Activated CD4-positive, alpha-beta T cell treated with anti-CD3 and anti-CD28 coated beads, Interleukin-2, amount 50 U/mL, for 4 hours (primary cell): Measurements from ENCODE around the gene TNFRSF19.
"Not testable (repeated sequence)": the region's sequence is repeated elsewhere in the genome, so short reads cannot be mapped to it uniquely, and the experiment has no call there.

Experiments used
- DNase-seq, 2 experiments: peaks; one replicate each; pipeline ENCODE4 v3.0.0-alpha.2; 2020

TNFRSF19 gene, protein sequence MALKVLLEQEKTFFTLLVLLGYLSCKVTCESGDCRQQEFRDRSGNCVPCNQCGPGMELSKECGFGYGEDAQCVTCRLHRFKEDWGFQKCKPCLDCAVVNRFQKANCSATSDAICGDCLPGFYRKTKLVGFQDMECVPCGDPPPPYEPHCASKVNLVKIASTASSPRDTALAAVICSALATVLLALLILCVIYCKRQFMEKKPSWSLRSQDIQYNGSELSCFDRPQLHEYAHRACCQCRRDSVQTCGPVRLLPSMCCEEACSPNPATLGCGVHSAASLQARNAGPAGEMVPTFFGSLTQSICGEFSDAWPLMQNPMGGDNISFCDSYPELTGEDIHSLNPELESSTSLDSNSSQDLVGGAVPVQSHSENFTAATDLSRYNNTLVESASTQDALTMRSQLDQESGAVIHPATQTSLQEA

DNA sequence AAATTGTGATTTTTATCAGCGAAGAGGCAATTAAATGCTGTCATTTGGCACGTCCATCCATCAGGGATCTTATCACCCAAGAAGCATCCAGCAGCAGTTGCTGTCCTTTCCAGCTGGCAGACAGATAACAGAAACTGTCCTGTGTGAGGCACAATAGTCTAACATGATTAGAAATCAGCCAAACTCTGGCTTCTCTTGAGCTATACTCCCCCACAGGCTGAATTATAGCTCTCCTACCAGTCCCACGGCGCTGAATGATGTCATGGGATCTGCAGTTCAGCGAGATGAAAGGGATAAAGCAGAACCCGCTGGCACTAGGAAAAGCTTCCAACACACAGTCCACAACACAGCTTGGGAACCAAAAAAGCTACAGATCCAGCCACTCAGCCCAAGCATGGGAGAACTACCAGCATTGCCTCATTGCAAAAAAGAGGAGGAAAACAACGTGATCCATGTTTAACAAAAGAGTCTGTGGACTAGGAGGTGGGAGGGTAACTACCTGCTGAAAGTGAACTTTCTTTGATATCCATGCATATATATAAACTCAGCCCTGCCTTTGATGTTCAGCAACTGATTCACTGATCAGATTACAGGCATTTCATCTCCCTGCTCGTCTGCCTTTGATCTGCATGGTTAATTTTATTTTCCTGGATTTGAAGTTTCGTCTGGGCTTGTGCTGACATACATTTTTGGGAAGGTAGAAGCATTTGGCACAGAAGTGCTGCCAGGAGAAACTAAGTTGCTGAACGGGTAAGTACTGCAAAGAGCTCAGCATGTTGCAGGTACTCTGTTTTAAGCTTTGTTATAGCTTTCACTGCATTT, at the start of gene TNFRSF19:
Gene TNFRSF19, plus strand, starts transcription at position 314 of the 822 bp plus-strand sequence. CDS start 19,772 bp downstream, outside the sequence.
- DNase-seq = no peak

DNA sequence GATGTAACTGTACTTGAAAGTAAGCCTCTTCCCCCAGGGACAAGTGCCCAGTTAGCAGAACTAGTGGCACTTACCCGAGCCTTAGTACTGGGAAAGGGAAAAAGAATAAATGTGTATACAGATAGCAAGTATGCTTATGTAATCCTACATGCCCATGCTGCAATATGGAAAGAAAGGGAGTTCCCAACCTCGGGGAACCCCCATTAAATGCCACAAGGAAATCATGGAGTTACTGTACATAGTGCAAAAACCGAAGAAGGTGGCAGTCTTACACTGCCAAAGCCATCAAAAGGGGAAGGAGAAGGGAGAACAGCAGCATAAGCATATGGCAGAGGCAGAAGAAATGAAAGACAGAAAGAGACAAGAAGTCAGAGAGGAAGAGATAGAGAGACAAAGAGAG, 40.3 kb upstream of the TNFRSF19 start:
- not testable (repeated sequence) for DNase-seq

GRCh38 chr13:23531446-23531845, 38.8 kb upstream of the TNFRSF19 start:
- no peak for DNase-seq

DNA sequence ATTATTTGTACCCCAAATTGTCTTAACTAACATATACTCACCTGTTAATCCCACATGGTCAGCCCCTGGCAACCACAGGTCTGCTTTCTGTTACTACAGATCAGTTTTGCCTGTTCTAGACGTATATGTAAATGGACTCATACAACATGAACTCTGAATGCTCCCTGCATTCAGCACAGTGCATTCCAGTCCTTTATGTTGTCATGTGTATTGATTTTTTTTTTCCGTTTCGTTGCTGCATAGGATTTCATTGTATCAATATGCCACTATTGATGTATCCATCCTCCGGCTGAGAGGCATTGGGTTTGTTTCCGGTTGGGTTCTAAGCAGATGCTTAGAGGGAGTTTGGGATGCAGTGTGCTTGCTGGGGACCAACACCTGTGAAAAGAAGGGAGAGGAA, 36.1 kb upstream of the TNFRSF19 start:
- DNase-seq = no peak

DNA sequence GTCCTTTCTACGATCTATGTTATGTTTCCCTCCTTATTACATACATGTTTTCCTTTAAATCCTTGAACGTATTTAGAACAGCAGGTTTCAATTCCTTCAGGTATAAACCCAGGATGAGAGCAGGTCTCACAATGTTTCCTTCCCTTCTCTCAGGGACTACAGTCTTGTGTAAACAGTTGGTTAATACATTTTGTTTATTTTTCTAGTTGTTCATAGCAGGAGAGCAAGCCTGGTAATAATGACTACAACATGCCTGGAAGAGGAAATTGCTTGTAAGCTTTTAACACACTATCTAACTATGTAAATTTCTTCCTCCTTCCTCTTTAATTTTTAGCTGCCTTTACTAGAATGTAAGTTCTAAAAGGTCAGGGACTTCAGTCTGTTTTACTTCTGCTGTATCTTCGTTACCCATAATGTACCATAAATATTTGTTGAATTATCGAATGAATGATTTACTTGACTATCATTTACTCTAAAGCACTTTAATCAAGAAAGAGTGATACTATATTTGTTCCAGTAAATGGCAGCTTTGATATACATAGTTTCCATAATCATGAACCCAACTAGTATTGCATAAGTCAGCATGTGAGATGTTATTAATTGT, 28.9 kb upstream of the TNFRSF19 start:
- DNase-seq = no peak

DNA sequence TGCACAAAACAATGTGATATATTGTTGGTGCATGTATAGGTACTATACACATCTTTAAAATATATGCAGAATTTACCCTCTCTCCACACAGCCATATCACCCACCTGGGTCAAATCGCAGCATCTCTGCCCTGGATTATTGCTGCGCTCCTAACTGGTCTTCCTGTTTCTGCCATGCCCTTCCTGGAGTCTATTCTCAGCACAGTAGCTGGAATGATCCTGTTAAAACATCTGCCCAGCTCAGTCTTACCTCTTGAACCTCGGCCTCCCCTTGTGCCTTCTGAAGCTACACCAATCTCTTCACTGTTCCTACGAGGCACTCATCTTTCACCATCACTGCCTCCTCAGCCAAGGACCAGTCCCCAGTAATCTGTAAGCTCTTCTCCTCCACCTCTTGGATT, 25.5 kb upstream of the TNFRSF19 start:
- DNase-seq = no peak

DNA sequence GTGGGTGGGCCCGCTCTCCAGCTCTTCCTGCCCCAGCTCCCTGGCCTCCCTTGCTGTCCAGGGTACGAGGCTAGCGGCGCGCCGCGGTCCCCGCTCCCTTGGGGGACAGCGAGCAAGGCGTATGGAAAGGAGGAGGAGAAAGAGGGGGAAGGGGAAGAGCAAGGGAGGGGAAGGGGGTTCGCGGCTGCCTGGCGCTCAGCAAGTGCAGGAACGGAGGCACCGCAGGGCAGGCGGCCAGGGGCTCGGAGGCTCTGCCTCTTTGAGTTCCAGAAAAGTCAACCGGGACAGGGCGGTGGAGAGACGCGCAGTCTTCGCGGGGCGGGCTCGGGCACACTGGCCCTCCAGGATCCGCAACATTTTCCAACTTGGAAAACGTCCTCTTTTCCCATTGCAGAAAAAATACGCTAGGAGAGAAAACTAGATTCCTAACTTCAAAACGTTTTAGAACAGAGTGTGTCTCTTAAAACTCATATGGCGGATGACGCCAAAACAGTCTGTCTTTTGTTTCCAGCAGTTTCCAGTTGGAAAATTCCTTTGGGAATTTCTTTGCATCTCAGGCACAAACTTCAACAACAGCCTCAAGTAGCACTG, 23.1 kb upstream of the TNFRSF19 start:
- no peak for DNase-seq

DNA sequence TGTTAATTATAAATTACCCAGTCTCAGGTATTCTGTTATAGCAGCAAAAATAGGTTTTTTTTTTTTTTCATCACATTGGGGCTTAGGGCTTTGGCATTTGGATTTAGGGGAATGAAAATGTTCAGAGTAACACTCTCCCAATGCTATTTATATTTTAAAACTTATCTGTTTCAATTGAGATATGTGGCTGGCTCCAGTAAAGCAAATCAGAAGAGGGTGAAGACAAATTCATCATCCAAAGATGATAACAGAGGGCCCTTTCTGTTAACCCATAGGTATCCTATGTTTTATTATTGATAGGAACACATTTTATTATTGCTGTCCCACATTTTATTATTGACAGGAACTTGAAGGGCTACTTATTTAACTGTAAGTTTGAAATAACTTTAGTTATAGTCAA, 20.5 kb upstream of the TNFRSF19 start:
- no peak for DNase-seq

DNA sequence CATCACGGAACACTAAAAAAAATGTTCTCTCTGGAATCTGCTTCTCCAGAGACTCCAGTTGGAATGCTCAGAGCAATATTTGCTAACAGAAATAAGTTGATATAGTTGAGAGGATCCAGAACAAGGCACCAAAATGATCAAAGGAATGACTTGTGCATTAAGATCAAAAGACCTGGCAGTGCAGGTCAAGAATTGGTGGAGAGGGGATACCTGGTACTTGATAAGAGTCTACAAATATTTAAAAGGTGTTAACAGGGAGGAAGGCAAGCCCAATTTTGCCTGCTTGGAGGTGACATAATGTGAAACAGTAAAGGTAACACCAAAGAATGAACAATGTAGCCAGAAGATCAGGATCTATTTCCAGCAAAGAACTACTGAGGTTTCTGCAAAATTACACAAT, 20.0 kb upstream of the TNFRSF19 start:
- no peak for DNase-seq

DNA sequence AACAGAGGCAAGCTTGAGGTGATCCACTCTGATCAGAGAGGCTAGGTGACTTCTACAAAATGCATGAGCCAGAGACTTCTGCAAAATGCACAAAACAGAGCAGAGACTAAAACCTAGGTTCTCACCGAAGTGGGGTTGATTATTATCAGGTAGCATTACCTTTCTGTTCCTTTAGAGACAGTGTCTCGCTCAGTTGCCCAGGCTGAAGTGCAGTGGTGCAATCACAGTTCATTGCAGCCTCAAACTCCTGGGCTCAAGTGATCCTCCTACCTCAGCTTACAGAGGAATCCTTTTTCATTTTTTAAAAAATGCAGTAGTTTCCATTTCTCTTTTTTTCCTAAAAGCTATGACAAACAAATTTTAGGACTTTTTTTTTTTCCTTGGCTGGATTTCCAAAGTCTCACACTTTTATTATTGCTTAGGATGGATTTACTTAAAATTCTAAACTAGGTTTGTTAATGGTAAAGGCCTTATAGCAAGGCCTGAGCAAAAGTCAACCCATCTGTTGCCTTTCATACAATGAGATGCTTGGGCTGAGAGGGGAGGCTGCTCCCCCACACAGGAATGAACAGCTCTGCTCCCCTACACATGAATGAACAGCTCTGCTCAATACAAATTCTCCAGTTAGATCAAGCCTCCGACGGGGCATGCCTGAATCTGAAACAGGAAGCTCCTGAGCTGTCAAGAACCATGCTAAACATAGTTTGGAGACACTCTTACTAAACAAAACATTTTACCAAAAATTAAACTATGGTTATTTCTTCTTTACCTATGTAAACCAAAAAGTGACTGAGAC, 18.8 kb upstream of the TNFRSF19 start:
- DNase-seq = no peak

GRCh38 chr13:23552171-23552570, 18.0 kb upstream of the TNFRSF19 start:
- DNase-seq = no peak

- DNase-seq = no peak
Observed at GRCh38 chr13:23552661-23553060, 17.6 kb upstream of the TNFRSF19 start.

DNA sequence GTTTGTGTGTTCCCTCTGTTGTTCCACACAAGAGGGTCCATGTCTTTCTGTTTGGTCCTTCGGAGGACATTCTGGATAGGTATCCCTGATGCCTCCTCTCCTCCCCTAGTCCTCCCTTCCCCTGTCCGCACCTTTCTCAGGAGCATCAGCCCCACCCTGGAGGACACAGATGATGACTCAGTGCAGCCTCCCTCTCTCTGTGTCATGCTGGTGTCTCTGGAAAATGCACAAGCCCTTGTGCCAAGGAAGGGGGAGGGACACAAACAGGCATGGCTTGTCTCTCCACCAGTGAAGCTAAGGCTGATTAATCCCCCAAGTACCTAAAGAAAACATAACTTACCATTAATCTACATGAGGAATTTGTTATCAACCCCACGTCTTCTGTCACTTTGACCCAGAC, 16.2 kb upstream of the TNFRSF19 start:
- DNase-seq = no peak

DNA sequence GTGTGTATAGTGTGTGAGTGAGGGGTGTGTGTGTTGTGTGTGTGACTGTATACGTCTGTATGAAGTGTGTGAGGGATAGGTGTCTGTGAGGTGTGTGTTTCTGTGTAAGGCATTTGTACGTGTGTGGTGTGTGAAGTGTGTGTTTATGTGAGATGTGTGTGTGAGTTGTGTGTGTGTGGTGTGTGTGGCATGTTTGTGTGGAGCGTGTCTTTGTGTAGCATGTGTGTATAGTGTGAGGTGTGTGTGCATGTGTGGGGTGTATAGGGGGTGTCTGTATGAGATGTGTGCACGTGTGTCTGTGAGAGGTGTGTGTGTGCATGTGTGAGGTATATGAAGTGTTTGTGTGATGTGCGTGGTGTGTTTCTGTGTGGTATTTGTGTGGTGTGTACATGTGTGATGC, 13.2 kb upstream of the TNFRSF19 start:
- no peak for DNase-seq

DNA sequence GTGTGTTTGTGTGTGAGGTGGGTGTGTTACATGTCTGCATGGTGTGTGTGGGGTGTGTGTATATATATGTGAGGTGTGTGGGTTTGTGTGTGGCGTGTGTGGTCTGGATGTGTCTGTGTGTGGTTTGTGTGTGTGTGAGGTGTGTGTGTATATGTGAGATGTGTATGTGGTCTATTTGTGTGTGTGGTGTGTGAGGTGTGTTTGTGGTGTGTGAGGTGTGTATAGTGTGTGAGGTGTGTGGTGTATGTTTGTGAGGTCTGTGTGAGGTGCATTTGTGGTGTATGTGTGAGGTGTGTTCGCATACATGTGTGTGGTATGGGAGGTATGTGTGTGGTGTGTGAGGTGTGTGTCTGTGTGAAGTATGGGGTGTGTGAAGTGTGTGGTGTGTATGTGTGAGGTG, 12.5 kb upstream of the TNFRSF19 start:
- no peak for DNase-seq

DNA sequence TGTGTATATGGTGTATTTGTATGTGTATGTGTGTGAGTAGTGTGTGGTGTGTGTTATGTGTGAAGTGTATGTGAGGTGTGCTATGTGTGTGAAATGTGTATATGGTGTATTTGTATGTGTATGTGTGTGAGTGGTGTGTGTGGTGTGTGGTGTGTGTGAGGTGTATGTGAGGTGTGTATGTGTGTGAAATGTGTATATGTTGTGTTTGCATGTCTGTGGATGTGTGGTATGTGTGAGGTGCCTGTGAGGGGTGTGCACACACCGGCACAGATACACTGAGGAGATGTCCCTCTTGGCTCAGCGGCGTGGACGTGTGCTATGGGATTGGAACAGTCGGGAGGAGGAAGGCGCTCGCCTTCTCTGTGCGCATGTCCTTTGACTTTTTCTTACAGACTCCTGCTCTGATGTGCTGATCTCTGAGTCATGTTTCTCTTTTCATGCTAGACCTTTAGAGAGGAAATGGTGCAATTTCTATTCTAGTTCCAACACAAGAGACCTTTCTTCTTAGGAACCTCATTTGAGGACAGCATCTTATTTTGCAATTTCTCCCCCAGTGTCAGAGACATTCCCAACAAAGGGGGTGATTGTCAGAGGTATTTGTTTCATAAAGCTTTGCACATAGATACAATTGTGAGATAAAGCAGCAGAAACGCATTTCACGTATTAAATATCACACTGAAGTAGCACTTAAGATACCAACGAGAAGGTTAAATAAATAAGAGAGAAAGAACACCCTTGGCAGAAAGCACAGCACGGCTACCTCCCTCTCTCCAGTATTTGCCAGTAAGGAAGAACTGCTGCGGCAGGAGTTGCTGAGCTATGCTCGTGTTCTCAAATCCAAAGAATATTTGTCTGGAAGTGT, 11.3 kb upstream of the TNFRSF19 start:
- DNase-seq = no peak

DNA sequence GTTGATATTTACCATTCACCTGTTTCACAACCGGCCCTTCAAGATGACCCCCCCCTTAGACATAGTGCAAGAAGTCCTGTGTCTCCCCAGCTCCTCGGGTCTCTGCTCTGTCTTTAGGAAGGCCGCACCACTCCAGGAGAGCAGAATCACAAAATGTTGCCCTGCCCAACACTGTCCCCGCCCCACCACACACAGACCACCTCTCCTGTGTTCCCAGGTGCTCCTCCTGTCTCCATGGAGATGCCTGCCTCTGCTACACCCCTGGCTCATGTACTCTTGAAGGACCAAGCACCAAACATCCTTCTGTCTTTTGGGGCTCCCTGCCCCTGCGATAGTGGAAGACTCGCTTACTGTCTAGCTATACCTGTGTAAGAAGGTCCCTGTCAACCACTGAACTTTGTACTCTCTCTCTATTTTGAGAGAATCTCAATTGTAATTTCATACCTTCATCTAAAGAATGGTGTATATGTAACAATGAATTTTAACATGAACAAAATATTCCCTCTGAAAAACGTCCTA, 9.6 kb upstream of the TNFRSF19 start:
- no peak for DNase-seq

- DNase-seq = no peak
Observed at GRCh38 chr13:23561261-23561660, 9.0 kb upstream of the TNFRSF19 start.

DNA sequence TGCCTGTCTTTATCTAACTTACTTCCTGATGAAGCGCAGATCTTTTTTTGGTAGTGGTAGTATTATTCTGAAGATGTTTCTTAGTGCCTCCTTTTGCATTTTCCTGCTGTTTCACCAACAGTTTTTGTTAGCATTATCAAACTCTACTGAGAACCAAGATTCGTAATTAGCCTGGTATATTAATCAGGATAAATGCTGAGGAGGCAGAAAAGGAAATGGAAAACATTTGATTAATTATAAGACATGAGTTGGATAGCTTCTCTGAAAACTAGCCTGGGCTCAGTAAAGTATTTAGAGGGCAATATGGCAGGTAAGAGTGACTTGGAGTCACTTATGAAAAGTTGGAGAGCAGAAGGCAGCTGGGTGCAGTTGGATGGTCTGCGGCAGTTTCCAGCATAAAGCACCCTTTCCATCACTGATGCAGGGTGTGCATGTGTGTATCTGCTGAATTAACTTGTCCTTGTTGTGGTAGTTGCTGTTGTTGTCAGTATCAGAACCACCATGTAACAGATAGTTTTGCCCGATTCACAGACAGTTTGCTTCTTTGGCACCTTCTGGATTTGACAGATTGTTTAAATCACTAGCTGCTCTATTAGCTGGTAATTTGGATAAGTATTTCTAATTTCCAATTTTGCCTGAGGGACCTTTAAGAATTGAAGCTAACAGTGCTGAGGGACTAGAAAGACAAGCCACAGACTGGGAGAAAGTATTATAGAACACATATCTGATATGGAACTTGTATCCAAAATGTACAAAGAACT, 6.9 kb upstream of the TNFRSF19 start:
- no peak for DNase-seq

GRCh38 chr13:23567906-23568460, 2.2 kb upstream of the TNFRSF19 start:
- DNase-seq = no peak
